Vagina (tissue), 2 donors: ENCODE measurements around the gene RPL10L. TPM values are rescaled to one million over a fixed set of nuclear protein-coding genes. Genes with fewer than 3 reads are reported as not detected.

Experiments used
- DNase-seq, 2 donors: peaks; one replicate each; pipeline ENCODE4 v3.0.0-alpha.2; 2017; ENCODE audit errors: extremely low spot score in 2 of 2
- H3K27ac ChIP-seq: fragments of 200-600 bp; sonication (generic); one replicate; pipeline ENCODE4 v1.5.1; 2019
- H3K27me3 ChIP-seq: fragments of 200-600 bp; sonication (generic); one replicate; pipeline ENCODE4 v1.5.1; 2019
- H3K36me3 ChIP-seq, 2 donors: fragments of 200-600 bp; sonication (generic); one replicate each; pipeline ENCODE4 v1.5.1; 2017 to 2019
- H3K4me1 ChIP-seq: fragments of 200-600 bp; sonication (generic); one replicate; pipeline ENCODE4 v1.5.1; 2019
- H3K4me3 ChIP-seq, 2 donors: fragments of 200-600 bp; sonication (generic); 1 replicate in 1 of 2; 2 replicates in 1 of 2; pipeline ENCODE4 v1.5.1; 2016 to 2019
- H3K9me3 ChIP-seq: fragments of 200-600 bp; sonication (generic); one replicate; pipeline ENCODE4 v1.5.1; 2019
- POLR2A ChIP-seq, 2 donors: fragments of 450-650 bp; IDR thresholded peaks; one replicate each; pipeline ENCODE4 v1.6.1; 2017; ENCODE audit warnings: antibody characterized with exemption in 2 of 2, mild to moderate bottlenecking in 2 of 2, moderate library complexity in 2 of 2
- POLR2AphosphoS5 ChIP-seq, 2 donors: sonication (generic); formaldehyde crosslinking; IDR thresholded peaks; one replicate each; pipeline ENCODE4 v1.9.0; 2017; ENCODE audit warnings: antibody characterized with exemption in 2 of 2, mild to moderate bottlenecking in 2 of 2, low read depth in 1 of 2; ENCODE audit not compliant: insufficient read depth in 1 of 2
- intact Hi-C: fragments of 100-400 bp; cut with DNase I; formaldehyde crosslinking; loops from one replicate; pipeline ENCODE4 v1.15.1; 2023
- total RNA-seq: library from RNA; depleted of rRNA; stranded (reverse); fragments of >200 nt; gene quantifications from one replicate; pipeline ENCODE4 v1.2.3, GENCODE V29; 2016
- TF ChIP-seq, protein P1 (sequence below), 3 experiments: fragments of 450-650 bp in 2 of 3; fragments of 200-600 bp in 1 of 3; sonication (generic) in 1 of 3; IDR thresholded peaks; one replicate each; pipeline ENCODE4 v1.5.1; 2017 to 2019; ENCODE audit warnings: antibody characterized with exemption in 3 of 3, mild to moderate bottlenecking in 2 of 3, moderate library complexity in 2 of 3

RPL10L gene
- not detected for total RNA-seq

DNA sequence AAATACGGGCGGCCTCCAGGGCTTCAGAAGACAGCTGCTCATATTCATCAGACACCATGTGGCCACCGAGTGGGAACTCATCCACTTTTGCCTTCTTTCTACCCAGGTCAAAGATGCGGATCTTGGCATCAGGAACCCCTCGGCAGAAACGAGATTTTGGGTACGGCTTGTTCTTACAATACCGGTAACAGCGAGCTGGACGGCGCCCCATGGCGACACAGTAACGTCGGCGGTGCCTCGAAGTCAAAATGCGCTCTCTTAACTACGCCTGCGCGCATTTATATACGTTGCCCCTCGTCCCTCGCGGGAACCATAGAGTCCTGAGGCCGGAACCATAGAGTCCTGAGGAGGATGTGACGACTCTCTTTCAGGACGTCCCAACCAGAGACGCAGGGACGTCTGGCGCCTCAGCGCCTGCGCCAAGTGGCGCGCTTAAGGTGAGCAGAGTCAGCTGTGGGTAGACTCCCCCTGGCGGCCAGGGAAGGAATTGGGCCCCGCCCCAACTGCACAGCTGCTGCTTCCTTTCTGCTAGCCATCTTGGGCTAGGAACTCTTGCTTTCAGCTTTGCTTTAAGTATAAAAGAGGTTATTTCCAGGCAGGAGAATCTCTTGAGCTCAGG, at the start of gene RPL10L:
Gene RPL10L, minus strand, starts transcription at position 256 of the 619 bp plus-strand sequence. Its CDS starts 45 bp downstream, at position 211.
- TF ChIP-seq POLR2AphosphoS5 (IDR thresholded peaks at IDR 0.05; ENCODE audit: insufficient read depth in 1 of 2, low read depth in 1 of 2), result no peak
- no peak for TF ChIP-seq POLR2A (IDR thresholded peaks at IDR 0.05)
- TF ChIP-seq, protein P1, sequence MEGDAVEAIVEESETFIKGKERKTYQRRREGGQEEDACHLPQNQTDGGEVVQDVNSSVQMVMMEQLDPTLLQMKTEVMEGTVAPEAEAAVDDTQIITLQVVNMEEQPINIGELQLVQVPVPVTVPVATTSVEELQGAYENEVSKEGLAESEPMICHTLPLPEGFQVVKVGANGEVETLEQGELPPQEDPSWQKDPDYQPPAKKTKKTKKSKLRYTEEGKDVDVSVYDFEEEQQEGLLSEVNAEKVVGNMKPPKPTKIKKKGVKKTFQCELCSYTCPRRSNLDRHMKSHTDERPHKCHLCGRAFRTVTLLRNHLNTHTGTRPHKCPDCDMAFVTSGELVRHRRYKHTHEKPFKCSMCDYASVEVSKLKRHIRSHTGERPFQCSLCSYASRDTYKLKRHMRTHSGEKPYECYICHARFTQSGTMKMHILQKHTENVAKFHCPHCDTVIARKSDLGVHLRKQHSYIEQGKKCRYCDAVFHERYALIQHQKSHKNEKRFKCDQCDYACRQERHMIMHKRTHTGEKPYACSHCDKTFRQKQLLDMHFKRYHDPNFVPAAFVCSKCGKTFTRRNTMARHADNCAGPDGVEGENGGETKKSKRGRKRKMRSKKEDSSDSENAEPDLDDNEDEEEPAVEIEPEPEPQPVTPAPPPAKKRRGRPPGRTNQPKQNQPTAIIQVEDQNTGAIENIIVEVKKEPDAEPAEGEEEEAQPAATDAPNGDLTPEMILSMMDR (IDR thresholded peaks at IDR 0.05), result no peak
- no peak for DNase-seq

DNA sequence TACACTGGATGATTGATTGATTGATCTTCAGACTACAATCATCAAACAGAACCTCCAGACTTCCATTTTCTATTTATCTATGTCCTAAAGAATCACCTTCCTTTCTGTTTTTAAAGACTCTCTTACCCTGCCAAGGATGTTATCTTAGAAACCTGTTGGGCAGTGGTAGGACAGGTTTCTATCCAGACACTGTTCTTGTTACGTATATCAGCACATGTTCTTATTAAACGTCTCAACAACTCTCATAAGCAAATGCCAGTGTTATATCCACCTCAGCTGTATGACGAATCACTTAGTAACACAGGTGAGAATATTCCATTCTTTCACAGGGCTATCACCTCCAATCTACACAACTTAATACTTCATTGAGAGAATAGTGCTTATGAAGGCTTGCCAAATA, 40.2 kb upstream of the RPL10L start:
- H3K27ac ChIP-seq, result no peak overlapping the region
- no peaks in the 10 kb centered on the region for H3K27me3 ChIP-seq
- TF ChIP-seq POLR2A (IDR thresholded peaks at IDR 0.05) (no peak), POLR2AphosphoS5 (IDR thresholded peaks at IDR 0.05; ENCODE audit: insufficient read depth in 1 of 2, low read depth in 1 of 2) (no peak)
- TF ChIP-seq, protein P1 (IDR thresholded peaks at IDR 0.05), result no peak
- DNase-seq, result no peak
- no peaks in the 10 kb centered on the region for H3K36me3 ChIP-seq
- intact Hi-C loops, result no loop called here
- no peaks in the 10 kb centered on the region for H3K4me1 ChIP-seq
- no peaks in the 10 kb centered on the region for H3K9me3 ChIP-seq
- no peak overlapping the region for H3K4me3 ChIP-seq

More for the DNA sequence above, at the start of gene RPL10L:
- no peaks in the 10 kb centered on the region for H3K9me3 ChIP-seq
- no peak within 1 kb of the TSS for H3K4me3 ChIP-seq
- H3K36me3 ChIP-seq, result no peaks in the 10 kb centered on the region
- no peak within 1 kb of the TSS for H3K27ac ChIP-seq
- no peaks in the 10 kb centered on the region for H3K27me3 ChIP-seq
- no peaks in the 10 kb centered on the region for H3K4me1 ChIP-seq
- intact Hi-C loops, result no loop called here

DNA sequence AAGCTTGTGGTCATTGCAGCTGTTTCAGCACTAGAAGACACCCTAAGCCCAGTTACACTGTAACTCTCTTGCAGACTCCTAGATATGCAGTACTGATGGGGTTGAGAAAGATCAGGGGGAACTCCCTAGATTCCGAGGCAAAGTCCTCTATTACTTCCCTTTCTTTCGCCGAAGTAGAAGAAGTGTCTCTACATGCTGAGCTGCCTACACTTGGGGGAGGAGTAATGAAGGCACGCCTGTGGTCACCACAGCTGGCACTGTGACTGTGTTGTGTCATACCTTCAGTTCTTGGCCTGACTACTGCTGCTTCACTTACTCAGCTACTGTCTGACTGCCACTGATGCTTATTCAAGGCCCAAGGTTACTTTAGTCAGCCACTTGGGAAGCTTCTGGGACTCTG, 35.1 kb upstream of the RPL10L start:
- H3K27me3 ChIP-seq, result no peaks in the 10 kb centered on the region
- H3K36me3 ChIP-seq, result no peaks in the 10 kb centered on the region
- no peak overlapping the region for H3K27ac ChIP-seq
- H3K9me3 ChIP-seq, result no peaks in the 10 kb centered on the region
- TF ChIP-seq, protein P1 (IDR thresholded peaks at IDR 0.05), result no peak
- TF ChIP-seq POLR2AphosphoS5 (IDR thresholded peaks at IDR 0.05; ENCODE audit: insufficient read depth in 1 of 2, low read depth in 1 of 2) (no peak), POLR2A (IDR thresholded peaks at IDR 0.05) (no peak)
- no peak overlapping the region for H3K4me3 ChIP-seq
- DNase-seq, result no peak
- intact Hi-C loops, result no loop called here
- H3K4me1 ChIP-seq, result no peaks in the 10 kb centered on the region

DNA sequence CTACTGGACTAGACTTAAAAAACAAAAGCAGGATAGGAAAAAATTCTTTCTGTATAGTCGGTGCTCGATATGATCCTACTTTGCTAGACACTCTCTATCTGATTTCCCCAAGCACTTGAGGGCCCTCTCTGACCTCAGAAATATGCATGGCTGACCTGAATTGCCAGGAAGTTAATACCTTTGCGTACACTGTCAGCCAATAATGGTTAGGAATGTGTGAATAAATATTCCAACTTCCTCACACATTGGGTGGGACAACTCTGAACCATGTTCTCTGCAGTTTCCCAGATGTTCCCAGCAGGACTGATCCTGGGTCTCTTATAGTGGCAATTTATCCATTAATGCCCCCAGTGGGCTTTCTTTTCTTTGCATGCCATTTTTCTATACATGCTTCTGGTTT, 20.5 kb upstream of the RPL10L start:
- Histone ChIP-seq H3K4me3 (no peak overlapping the region), H3K27ac (no peak overlapping the region), H3K27me3 (no peaks in the 10 kb centered on the region), H3K36me3 (no peaks in the 10 kb centered on the region), H3K9me3 (no peaks in the 10 kb centered on the region), H3K4me1 (no peaks in the 10 kb centered on the region)
- TF ChIP-seq, protein P1 (IDR thresholded peaks at IDR 0.05), result no peak
- TF ChIP-seq POLR2A (IDR thresholded peaks at IDR 0.05) (no peak), POLR2AphosphoS5 (IDR thresholded peaks at IDR 0.05; ENCODE audit: insufficient read depth in 1 of 2, low read depth in 1 of 2) (no peak)
- DNase-seq, result no peak
- intact Hi-C loops, result no loop called here

DNA sequence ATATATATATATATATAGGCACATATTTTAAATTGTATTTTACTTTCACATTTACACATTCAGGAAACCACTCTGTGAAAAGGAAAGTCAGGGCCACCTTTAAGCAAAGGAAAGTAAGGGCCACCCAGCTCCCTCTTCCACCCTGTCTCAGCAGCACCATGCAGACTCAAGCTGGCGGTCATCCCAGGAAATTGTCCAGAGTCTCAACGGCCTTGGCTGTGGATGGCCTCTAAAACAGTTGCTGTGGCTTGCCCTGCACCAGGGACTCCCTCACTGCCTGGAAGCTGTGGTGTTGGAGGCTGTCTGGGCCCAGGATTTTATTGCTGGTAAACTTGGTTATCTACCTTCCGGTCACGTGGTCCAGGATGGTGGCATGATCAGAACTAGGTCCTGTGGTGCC, 11.8 kb upstream of the RPL10L start:
- no peaks in the 10 kb centered on the region for H3K9me3 ChIP-seq
- no peak overlapping the region for H3K4me3 ChIP-seq
- intact Hi-C loops, result no loop called here
- H3K27ac ChIP-seq, result no peak overlapping the region
- DNase-seq, result no peak
- TF ChIP-seq, protein P1 (IDR thresholded peaks at IDR 0.05), result no peak
- H3K4me1 ChIP-seq, result no peaks in the 10 kb centered on the region
- no peaks in the 10 kb centered on the region for H3K36me3 ChIP-seq
- no peaks in the 10 kb centered on the region for H3K27me3 ChIP-seq
